Measurements from ENCODE around the gene ANKRD28.

The ANKRD28 gene

GRCh38 chr3:15667484-15667883, 130.3 kb downstream of the ANKRD28 start:
- H3K4me3 ChIP-seq (ENCODE audit: low read length in 2 of 2) = no peak overlapping the region
- H3K9me3 ChIP-seq (ENCODE audit: control insufficient read depth in 2 of 2, low read length in 2 of 2) = no peaks in the 10 kb centered on the region
- H3K27ac ChIP-seq (ENCODE audit: low read length) = no peak overlapping the region
- no peak overlapping the region for H3K9ac ChIP-seq (ENCODE audit: low read length in 2 of 2)
- no peaks in the 10 kb centered on the region for H3K4me1 ChIP-seq (ENCODE audit: control insufficient read depth, insufficient read depth, low read length)
- H3K27me3 ChIP-seq (ENCODE audit: control insufficient read depth in 1 of 2, insufficient read depth in 2 of 2, low read length in 2 of 2) = no peaks in the 10 kb centered on the region
- peaks cover 3 to 5% of the 10 kb centered on the region in 2 donors for H3K36me3 ChIP-seq (ENCODE audit: control insufficient read depth in 2 of 2, insufficient read depth in 2 of 2, low read length in 2 of 2)

GRCh38 chr3:15666277-15666676, 131.5 kb downstream of the ANKRD28 start:
- Histone ChIP-seq H3K4me1 (ENCODE audit: control insufficient read depth, insufficient read depth, low read length) (no peaks in the 10 kb centered on the region), H3K9me3 (ENCODE audit: control insufficient read depth in 2 of 2, low read length in 2 of 2) (no peaks in the 10 kb centered on the region), H3K36me3 (ENCODE audit: control insufficient read depth in 2 of 2, insufficient read depth in 2 of 2, low read length in 2 of 2) (peaks cover 3 to 5% of the 10 kb centered on the region in 2 donors), H3K27ac (ENCODE audit: low read length) (no peak overlapping the region), H3K9ac (ENCODE audit: low read length in 2 of 2) (no peak overlapping the region), H3K27me3 (ENCODE audit: control insufficient read depth in 1 of 2, insufficient read depth in 2 of 2, low read length in 2 of 2) (no peaks in the 10 kb centered on the region), H3K4me3 (ENCODE audit: low read length in 2 of 2) (no peak overlapping the region)

- H3K27me3 ChIP-seq (ENCODE audit: control insufficient read depth in 1 of 2, insufficient read depth in 2 of 2, low read length in 2 of 2) = no peaks in the 10 kb centered on the region
- H3K9ac ChIP-seq (ENCODE audit: low read length in 2 of 2) = no peak overlapping the region
- H3K36me3 ChIP-seq (ENCODE audit: control insufficient read depth in 2 of 2, insufficient read depth in 2 of 2, low read length in 2 of 2) = peaks cover 3 to 5% of the 10 kb centered on the region in 2 donors
- no peak overlapping the region for H3K4me3 ChIP-seq (ENCODE audit: low read length in 2 of 2)
- H3K4me1 ChIP-seq (ENCODE audit: control insufficient read depth, insufficient read depth, low read length) = no peaks in the 10 kb centered on the region
- no peaks in the 10 kb centered on the region for H3K9me3 ChIP-seq (ENCODE audit: control insufficient read depth in 2 of 2, low read length in 2 of 2)
- H3K27ac ChIP-seq (ENCODE audit: low read length) = no peak overlapping the region
These were observed 132.1 kb downstream of the ANKRD28 start for GRCh38 chr3:15665510-15666150.

GRCh38 chr3:15664144-15664543, 133.6 kb downstream of the ANKRD28 start:
- H3K9ac ChIP-seq (ENCODE audit: low read length in 2 of 2) = no peak overlapping the region
- H3K27me3 ChIP-seq (ENCODE audit: control insufficient read depth in 1 of 2, insufficient read depth in 2 of 2, low read length in 2 of 2) = no peaks in the 10 kb centered on the region
- no peaks in the 10 kb centered on the region for H3K9me3 ChIP-seq (ENCODE audit: control insufficient read depth in 2 of 2, low read length in 2 of 2)
- H3K4me3 ChIP-seq (ENCODE audit: low read length in 2 of 2) = no peak overlapping the region
- H3K36me3 ChIP-seq (ENCODE audit: control insufficient read depth in 2 of 2, insufficient read depth in 2 of 2, low read length in 2 of 2) = no peaks in the 10 kb centered on the region
- no peaks in the 10 kb centered on the region for H3K4me1 ChIP-seq (ENCODE audit: control insufficient read depth, insufficient read depth, low read length)
- H3K27ac ChIP-seq (ENCODE audit: low read length) = no peak overlapping the region

GRCh38 chr3:15660055-15660935, 137.5 kb downstream of the ANKRD28 start:
- Histone ChIP-seq H3K9ac (ENCODE audit: low read length in 2 of 2) (no peak overlapping the region), H3K27ac (ENCODE audit: low read length) (no peak overlapping the region), H3K9me3 (ENCODE audit: control insufficient read depth in 2 of 2, low read length in 2 of 2) (peaks cover 2 to 11% of the 10 kb centered on the region in 2 donors), H3K36me3 (ENCODE audit: control insufficient read depth in 2 of 2, insufficient read depth in 2 of 2, low read length in 2 of 2) (peaks cover 0 to 3% of the 10 kb centered on the region in 2 donors), H3K27me3 (ENCODE audit: control insufficient read depth in 1 of 2, insufficient read depth in 2 of 2, low read length in 2 of 2) (no peaks in the 10 kb centered on the region), H3K4me3 (ENCODE audit: low read length in 2 of 2) (no peak overlapping the region), H3K4me1 (ENCODE audit: control insufficient read depth, insufficient read depth, low read length) (no peaks in the 10 kb centered on the region)

GRCh38 chr3:15659254-15659975, 138.4 kb downstream of the ANKRD28 start:
- no peak overlapping the region for H3K9ac ChIP-seq (ENCODE audit: low read length in 2 of 2)
- H3K9me3 ChIP-seq (ENCODE audit: control insufficient read depth in 2 of 2, low read length in 2 of 2) = peaks cover 3 to 11% of the 10 kb centered on the region in 2 donors
- no peak overlapping the region for H3K4me3 ChIP-seq (ENCODE audit: low read length in 2 of 2)
- H3K27ac ChIP-seq (ENCODE audit: low read length) = no peak overlapping the region
- no peaks in the 10 kb centered on the region for H3K4me1 ChIP-seq (ENCODE audit: control insufficient read depth, insufficient read depth, low read length)
- peaks cover 0 to 3% of the 10 kb centered on the region in 2 donors for H3K36me3 ChIP-seq (ENCODE audit: control insufficient read depth in 2 of 2, insufficient read depth in 2 of 2, low read length in 2 of 2)
- no peaks in the 10 kb centered on the region for H3K27me3 ChIP-seq (ENCODE audit: control insufficient read depth in 1 of 2, insufficient read depth in 2 of 2, low read length in 2 of 2)

- Histone ChIP-seq H3K36me3 (ENCODE audit: control insufficient read depth in 2 of 2, insufficient read depth in 2 of 2, low read length in 2 of 2) (peaks cover 0 to 3% of the 10 kb centered on the region in 2 donors), H3K27ac (ENCODE audit: low read length) (no peak overlapping the region), H3K4me1 (ENCODE audit: control insufficient read depth, insufficient read depth, low read length) (peaks cover 3% of the 10 kb centered on the region), H3K27me3 (ENCODE audit: control insufficient read depth in 1 of 2, insufficient read depth in 2 of 2, low read length in 2 of 2) (no peaks in the 10 kb centered on the region), H3K9me3 (ENCODE audit: control insufficient read depth in 2 of 2, low read length in 2 of 2) (peaks cover 3 to 11% of the 10 kb centered on the region in 2 donors), H3K9ac (ENCODE audit: low read length in 2 of 2) (no peak overlapping the region), H3K4me3 (ENCODE audit: low read length in 2 of 2) (no peak overlapping the region)
These were observed 140.8 kb downstream of the ANKRD28 start for GRCh38 chr3:15657016-15657415.

GRCh38 chr3:15656342-15656741, 141.4 kb downstream of the ANKRD28 start:
- Histone ChIP-seq H3K36me3 (ENCODE audit: control insufficient read depth in 2 of 2, insufficient read depth in 2 of 2, low read length in 2 of 2) (peaks cover 0 to 3% of the 10 kb centered on the region in 2 donors), H3K4me3 (ENCODE audit: low read length in 2 of 2) (peak overlapping the region in 1 of 2 donors; percentile 44), H3K27ac (ENCODE audit: low read length) (no peak overlapping the region), H3K27me3 (ENCODE audit: control insufficient read depth in 1 of 2, insufficient read depth in 2 of 2, low read length in 2 of 2) (no peaks in the 10 kb centered on the region), H3K9me3 (ENCODE audit: control insufficient read depth in 2 of 2, low read length in 2 of 2) (peaks cover 3 to 11% of the 10 kb centered on the region in 2 donors), H3K4me1 (ENCODE audit: control insufficient read depth, insufficient read depth, low read length) (peaks cover 3% of the 10 kb centered on the region), H3K9ac (ENCODE audit: low read length in 2 of 2) (no peak overlapping the region)

- Histone ChIP-seq H3K4me1 (ENCODE audit: control insufficient read depth, insufficient read depth, low read length) (peaks cover 3% of the 10 kb centered on the region), H3K27me3 (ENCODE audit: control insufficient read depth in 1 of 2, insufficient read depth in 2 of 2, low read length in 2 of 2) (no peaks in the 10 kb centered on the region), H3K9ac (ENCODE audit: low read length in 2 of 2) (no peak overlapping the region), H3K4me3 (ENCODE audit: low read length in 2 of 2) (no peak overlapping the region), H3K27ac (ENCODE audit: low read length) (no peak overlapping the region), H3K9me3 (ENCODE audit: control insufficient read depth in 2 of 2, low read length in 2 of 2) (peaks cover 3 to 11% of the 10 kb centered on the region in 2 donors), H3K36me3 (ENCODE audit: control insufficient read depth in 2 of 2, insufficient read depth in 2 of 2, low read length in 2 of 2) (peaks cover 0 to 3% of the 10 kb centered on the region in 2 donors)
These were observed 142.9 kb downstream of the ANKRD28 start for GRCh38 chr3:15654891-15655290.

- H3K27ac ChIP-seq (ENCODE audit: low read length) = no peak overlapping the region
- H3K27me3 ChIP-seq (ENCODE audit: control insufficient read depth in 1 of 2, insufficient read depth in 2 of 2, low read length in 2 of 2) = no peaks in the 10 kb centered on the region
- peaks cover 0 to 3% of the 10 kb centered on the region in 2 donors for H3K36me3 ChIP-seq (ENCODE audit: control insufficient read depth in 2 of 2, insufficient read depth in 2 of 2, low read length in 2 of 2)
- H3K9ac ChIP-seq (ENCODE audit: low read length in 2 of 2) = no peak overlapping the region
- peaks cover 3 to 11% of the 10 kb centered on the region in 2 donors for H3K9me3 ChIP-seq (ENCODE audit: control insufficient read depth in 2 of 2, low read length in 2 of 2)
- H3K4me3 ChIP-seq (ENCODE audit: low read length in 2 of 2) = no peak overlapping the region
- H3K4me1 ChIP-seq (ENCODE audit: control insufficient read depth, insufficient read depth, low read length) = peaks cover 3% of the 10 kb centered on the region
These were observed 143.7 kb downstream of the ANKRD28 start for GRCh38 chr3:15654127-15654526.

Data from stomach smooth muscle (tissue), 2 donors.